ENCODE measurements around the gene U2SURP.

The U2SURP gene

GRCh38 chr3:143001369-143002082, at the start of gene U2SURP:
Gene U2SURP, plus strand, starts transcription at chr3:143001570. Its CDS starts 59 bp downstream, at chr3:143001629.
- peak; percentile 99 for DNase-seq

DNA sequence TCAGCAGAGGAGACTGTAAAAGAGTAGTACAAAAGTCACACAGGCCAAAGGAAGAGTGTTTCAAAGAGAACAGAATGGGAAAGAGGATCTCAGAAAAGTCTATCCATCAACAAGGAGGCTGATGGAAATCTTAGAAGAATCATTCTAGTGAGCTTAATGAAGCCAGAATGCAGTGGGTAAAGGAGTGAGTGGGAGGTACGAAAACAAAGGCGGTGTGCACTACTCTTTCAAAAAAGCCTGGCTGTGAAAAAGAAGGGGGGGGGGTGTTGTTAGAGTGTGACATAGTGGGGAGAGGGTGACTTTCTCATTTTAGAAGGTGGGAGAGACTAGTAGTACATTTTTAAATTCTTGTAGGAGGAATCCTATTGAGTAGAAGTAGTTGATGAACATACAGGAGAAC, 49.6 kb upstream of the U2SURP start:
- DNase-seq, result no peak

DNA sequence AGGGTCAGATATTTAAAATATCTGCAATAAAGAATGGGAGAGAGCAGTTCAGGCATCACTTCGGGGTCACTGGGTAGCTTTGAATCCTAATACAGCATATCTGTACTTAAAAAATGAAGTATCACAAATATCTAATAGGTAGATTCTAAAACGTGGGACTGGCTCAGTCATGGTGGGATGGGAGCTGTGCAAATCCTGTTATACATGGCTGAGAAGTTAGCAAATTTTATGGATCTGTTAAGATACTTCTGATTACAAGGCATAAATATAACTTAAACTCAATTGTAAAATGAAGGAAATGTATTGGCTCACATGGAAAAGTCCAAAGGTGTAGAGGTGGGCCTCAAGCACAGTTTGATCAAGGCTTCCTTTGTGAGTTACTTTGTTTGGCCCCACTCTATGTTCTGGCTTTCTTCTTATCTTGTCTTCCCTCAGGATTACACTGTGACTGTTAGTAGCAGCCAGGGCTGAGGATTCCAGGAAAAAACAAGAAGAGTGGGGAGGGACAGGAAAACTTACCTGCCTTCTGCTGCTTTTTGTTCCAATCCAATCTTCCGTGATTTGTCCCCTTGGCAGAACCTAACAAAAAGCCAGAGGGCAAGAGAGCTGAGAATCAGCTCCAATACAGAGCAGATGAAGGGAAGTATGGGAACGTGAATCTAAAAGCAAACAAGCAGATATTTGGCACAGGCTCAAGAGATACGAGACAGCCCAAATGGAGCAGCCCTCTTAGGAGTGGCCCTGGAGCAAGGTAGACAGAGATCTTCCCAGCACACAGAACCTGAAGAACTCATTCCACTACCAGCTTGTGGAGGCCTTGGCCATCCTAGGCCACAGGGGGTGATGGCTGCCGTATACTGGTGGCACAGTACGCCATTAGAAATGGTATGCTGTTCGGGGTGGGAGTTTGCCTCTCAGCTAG, 48.8 kb upstream of the U2SURP start:
- DNase-seq, result no peak

DNA sequence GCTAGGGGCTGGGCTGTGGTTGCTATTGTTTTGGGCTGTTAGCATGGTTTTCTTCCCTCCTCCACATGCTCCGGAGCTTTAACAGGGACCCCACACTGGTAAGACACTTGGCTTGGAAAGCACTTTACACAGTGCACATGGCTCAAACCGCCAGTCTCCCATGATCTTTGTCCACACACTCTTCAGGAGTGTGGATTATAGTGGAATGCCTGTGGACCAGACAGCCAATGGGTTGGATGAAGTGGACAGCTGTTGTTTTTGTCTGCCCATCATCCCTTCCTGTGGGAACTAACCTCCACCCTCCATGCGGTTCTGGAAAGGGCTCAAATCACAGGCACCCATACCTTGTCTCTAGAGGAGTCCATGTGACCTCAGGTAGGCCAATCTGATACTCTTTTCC, 47.9 kb upstream of the U2SURP start:
- no peak for DNase-seq

- peak; percentile 47 for DNase-seq
Measured at GRCh38 chr3:142958707-142959106, 42.7 kb upstream of the U2SURP start.

DNA sequence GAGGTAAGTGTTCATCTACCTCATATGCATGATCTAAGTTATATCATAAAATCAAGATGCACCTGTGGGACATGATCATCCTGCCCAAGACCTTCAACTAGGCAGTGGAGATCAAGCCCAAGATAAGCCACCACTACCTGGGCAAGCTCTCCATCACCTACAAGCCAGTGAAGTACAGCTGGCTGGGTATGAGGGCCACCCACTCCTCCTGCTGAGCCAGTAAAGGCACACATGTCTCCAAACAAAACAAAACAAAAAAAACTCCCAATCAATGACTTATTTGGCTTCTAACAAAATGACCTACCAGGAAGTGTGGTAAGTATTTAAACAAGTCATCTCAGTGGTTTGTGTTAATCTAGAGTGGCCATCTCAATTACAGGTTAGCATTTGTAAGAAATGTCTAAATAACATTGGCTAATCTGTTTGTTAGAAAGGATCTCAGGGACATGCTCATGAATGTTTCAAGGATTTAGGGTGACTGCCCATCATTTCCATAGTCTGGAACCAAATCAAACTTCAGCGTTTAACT, 41.0 kb upstream of the U2SURP start:
- DNase-seq, result no peak

GRCh38 chr3:142961539-142961938, 39.8 kb upstream of the U2SURP start:
- DNase-seq, result no peak

DNA sequence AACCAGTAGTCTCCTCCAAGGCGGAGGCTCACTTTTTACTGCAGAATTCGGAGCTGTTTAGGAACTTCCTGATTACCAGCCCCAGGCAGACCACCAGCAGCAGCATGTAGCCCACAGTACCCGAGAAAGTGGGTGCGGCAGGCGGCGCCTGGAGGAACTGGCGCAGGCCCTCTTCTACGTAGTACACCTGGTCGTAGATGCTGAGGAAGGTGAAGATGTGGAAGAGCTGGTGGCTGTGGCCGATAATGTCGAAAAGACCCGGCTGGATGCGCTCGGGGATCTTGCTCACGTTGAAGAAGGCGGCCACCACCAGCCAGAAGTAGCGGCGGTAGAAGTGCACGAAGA, 39.2 kb upstream of the U2SURP start:
- DNase-seq, result no peak

- DNase-seq, result no peak
Measured at GRCh38 chr3:142962520-142963233, 38.7 kb upstream of the U2SURP start.

DNA sequence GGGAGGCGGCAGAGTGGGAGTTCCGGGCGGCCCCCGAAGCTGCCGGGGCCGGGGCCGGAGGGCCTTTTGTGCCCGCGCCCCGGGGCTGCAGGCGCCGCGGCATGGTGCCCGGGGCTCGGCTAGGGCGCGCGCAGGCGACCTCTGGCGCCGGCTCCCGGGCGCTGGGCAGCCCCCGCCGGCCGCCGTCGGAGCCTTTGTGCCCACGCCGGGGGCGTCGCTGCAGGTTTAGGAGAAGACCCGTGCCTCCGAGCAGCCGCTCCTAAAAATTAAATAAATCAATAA, 38.2 kb upstream of the U2SURP start:
- DNase-seq, result no peak

- peak; percentile 33 for DNase-seq
Measured at GRCh38 chr3:142963516-142964448, 37.6 kb upstream of the U2SURP start, which contains the start of gene PAQR9. Gene PAQR9, minus strand, starts transcription at chr3:142963674. Its CDS starts 338 bp downstream, at chr3:142963336.

- DNase-seq, result no peak
Measured at GRCh38 chr3:142965581-142965980, 35.8 kb upstream of the U2SURP start.

GRCh38 chr3:142966808-142967207, 34.6 kb upstream of the U2SURP start:
- no peak for DNase-seq

DNA sequence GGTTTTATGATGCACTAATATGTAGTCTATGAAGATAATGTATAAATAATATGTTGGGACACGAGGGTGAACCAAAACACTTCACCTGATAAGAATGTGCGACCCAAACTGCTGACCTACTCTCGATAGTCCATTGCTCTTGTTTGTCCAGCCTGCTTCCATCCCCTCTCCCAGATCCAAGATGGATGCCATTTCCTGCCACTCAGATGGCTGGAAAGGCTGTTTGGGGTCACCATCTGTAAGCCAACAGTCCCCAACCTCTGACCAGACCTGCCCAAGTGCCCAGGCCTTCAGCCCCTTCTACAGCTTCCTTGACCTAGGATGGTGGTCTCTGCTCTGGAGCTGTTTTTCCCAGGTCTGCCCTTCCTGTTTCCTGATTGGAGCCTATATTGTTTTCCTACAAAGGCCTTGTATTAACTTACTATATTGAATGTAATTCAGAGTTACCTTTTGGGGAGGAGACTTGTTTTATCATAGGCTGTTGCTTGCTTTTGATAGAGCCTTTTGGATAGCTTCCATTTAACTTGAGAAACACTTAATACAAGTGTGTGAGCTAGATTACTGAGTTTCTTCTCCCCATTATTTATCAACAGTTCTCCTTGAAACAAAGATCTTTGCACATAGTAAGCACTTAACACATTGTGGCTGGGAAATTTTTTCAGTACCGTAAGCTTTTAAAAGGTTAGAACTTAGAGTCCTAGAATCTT, 32.9 kb upstream of the U2SURP start:
- DNase-seq, result no peak

GRCh38 chr3:142971431-142971830, 29.9 kb upstream of the U2SURP start:
- DNase-seq, result no peak

- DNase-seq, result no peak
Measured at GRCh38 chr3:142972092-142972753, 29.1 kb upstream of the U2SURP start.

DNA sequence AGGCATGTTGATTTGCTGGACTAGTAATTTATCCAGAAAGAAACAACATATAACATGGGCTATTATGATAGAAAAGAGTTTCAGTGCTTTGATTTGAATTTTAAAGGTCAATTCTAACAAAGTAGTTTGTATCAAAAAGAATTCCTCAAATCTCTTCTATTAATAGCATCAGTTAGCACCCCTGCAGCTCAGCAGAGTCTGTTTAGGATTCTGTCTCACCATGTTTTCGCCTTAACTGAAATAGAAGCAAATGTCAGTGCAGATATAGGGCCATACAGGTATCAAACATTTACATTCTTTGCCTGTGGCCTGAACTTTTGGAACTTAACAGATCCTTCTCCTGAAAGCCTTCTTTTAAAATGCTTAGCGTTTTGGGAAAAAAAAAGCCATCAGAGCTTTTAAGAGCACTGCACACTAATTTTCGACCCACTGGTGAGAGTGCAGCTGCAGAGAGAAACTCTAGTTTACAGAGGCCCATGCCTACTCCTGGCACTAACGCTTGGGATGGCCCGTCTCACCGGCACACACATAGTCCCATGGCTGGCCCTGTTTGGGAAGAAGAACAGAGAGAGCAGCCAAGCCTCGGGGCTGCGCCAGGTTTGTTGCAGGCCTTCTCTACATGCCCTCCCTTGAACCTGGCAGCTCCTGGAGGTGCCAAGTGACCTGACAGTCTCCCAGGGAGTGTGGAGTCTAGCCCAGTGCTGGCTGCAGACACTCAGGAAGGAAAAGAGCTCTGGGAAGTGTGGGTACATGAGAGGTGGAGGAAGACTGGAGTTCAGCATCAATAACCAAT, 28.0 kb upstream of the U2SURP start:
- no peak for DNase-seq

GRCh38 chr3:142975316-142975995, 25.9 kb upstream of the U2SURP start:
- DNase-seq, result no peak

- DNase-seq, result peak; percentile 97
Measured at GRCh38 chr3:142976621-142977398, 24.6 kb upstream of the U2SURP start.
